SK-N-SH (cell line): ENCODE data around the gene VASN.

Source experiments
- ELF1 ChIP-seq: IDR thresholded peaks from 2 replicates; pipeline ENCODE4 v1.4.0; 2012
- EZH2phosphoT487 ChIP-seq: fragments of 200-600 bp; sonication (generic); IDR thresholded peaks from 2 replicates; pipeline ENCODE4 v1.6.1; 2017; ENCODE audit warnings: low read depth, mixed run types, mild to moderate bottlenecking, antibody characterized with exemption, moderate library complexity, borderline replicate concordance
- FOXM1 ChIP-seq: IDR thresholded peaks from 2 replicates; pipeline ENCODE4 v1.4.0; 2012; ENCODE audit warnings: low read depth, mild to moderate bottlenecking
- MXI1 ChIP-seq: IDR thresholded peaks from 2 replicates; pipeline ENCODE4 v1.6.1; 2012; ENCODE audit warnings: mild to moderate bottlenecking, low read depth, low read length, improper control_type of control experiment
- RAD21 ChIP-seq: IDR thresholded peaks from 2 replicates; pipeline ENCODE4 v1.6.1; 2012; ENCODE audit warnings: mild to moderate bottlenecking, low read length
- TF ChIP-seq, protein P1 (sequence below): fragments of 200-600 bp; sonication (generic); IDR thresholded peaks from 2 replicates; pipeline ENCODE4 v1.6.1; 2017; ENCODE audit warnings: antibody characterized with exemption, mild to moderate bottlenecking, moderate library complexity
- TF ChIP-seq, protein P2 (sequence below): IDR thresholded peaks from 2 replicates; pipeline ENCODE4 v1.4.0; 2012; ENCODE audit warnings: low read depth, borderline replicate concordance

- no peak for TF ChIP-seq FOXM1
- TF ChIP-seq, protein P1, sequence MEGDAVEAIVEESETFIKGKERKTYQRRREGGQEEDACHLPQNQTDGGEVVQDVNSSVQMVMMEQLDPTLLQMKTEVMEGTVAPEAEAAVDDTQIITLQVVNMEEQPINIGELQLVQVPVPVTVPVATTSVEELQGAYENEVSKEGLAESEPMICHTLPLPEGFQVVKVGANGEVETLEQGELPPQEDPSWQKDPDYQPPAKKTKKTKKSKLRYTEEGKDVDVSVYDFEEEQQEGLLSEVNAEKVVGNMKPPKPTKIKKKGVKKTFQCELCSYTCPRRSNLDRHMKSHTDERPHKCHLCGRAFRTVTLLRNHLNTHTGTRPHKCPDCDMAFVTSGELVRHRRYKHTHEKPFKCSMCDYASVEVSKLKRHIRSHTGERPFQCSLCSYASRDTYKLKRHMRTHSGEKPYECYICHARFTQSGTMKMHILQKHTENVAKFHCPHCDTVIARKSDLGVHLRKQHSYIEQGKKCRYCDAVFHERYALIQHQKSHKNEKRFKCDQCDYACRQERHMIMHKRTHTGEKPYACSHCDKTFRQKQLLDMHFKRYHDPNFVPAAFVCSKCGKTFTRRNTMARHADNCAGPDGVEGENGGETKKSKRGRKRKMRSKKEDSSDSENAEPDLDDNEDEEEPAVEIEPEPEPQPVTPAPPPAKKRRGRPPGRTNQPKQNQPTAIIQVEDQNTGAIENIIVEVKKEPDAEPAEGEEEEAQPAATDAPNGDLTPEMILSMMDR: no peak
- TF ChIP-seq, protein P2, sequence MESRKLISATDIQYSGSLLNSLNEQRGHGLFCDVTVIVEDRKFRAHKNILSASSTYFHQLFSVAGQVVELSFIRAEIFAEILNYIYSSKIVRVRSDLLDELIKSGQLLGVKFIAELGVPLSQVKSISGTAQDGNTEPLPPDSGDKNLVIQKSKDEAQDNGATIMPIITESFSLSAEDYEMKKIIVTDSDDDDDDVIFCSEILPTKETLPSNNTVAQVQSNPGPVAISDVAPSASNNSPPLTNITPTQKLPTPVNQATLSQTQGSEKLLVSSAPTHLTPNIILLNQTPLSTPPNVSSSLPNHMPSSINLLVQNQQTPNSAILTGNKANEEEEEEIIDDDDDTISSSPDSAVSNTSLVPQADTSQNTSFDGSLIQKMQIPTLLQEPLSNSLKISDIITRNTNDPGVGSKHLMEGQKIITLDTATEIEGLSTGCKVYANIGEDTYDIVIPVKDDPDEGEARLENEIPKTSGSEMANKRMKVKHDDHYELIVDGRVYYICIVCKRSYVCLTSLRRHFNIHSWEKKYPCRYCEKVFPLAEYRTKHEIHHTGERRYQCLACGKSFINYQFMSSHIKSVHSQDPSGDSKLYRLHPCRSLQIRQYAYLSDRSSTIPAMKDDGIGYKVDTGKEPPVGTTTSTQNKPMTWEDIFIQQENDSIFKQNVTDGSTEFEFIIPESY: no peak
- TF ChIP-seq RAD21: no peak
- no peak for TF ChIP-seq EZH2phosphoT487
- TF ChIP-seq MXI1: no peak
- TF ChIP-seq ELF1: no peak
These were observed 10.5 kb downstream of the VASN start for GRCh38 chr16:4381935-4382794.
